CD4-positive, alpha-beta T cell treated with Interferon alpha-2 for 1 hour (primary cell): ENCODE measurements around the gene TBC1D19.

Source experiments
- DNase-seq, 2 donors: peaks; one replicate each; pipeline ENCODE4 v3.0.0-alpha.2; 2020 to 2022

The TBC1D19 gene

DNA sequence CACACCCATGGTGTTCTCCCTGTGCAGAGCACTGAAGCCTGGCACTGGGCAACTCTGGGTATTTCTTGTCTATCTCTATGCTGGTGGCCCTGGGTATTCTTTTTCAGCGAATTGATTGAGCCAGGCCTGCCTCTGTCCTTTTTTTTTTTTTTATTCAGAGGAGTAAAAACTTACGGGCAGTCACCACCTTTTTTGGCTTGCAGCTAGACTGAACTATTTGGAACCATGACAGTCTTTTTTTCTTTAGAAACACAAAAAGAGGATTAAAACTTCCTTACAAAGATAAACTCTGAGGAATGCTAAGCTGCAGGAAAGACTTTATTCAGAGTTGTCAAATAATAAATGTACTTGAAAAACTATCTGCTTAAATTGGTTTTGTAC, 157.6 kb downstream of the TBC1D19 start:
- DNase-seq: no peak

DNA sequence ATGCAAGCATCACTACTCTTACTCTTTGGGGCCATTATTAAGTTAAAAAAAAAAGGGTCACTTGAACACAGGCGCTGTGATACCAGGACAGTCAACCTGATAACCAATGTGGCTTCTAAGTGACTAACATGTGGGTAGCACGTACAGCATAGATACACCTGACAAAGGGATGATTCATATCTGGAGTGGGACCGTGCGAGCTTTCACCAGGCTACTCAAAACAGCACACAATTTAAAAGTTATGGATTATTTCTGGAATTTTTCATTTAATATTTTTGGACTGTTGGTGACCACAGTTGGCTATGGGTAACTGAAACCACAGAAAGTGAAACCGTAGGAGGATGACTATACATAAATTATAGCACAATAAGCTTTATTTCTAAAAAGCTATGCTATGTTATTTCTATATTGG, 162.9 kb downstream of the TBC1D19 start:
- no peak for DNase-seq

DNA sequence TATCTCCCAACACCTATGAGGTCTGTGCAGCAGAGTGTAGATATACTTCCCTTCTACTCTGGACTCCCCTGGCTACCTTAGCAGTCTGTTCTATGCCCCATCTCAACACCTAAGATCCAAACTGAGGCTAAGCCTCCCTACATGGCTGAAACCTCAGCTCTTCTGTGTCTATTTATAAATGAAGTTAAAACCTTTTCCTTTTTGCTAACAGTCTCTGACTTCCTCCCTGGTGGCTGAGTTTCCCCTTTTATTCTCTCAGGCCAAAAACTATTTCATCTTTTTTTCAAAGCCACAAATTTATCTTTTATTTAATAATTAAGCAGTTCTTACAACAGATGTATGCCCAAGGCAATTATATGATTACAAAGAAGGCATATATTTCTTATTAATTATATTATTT, 164.9 kb downstream of the TBC1D19 start:
- no peak for DNase-seq

DNA sequence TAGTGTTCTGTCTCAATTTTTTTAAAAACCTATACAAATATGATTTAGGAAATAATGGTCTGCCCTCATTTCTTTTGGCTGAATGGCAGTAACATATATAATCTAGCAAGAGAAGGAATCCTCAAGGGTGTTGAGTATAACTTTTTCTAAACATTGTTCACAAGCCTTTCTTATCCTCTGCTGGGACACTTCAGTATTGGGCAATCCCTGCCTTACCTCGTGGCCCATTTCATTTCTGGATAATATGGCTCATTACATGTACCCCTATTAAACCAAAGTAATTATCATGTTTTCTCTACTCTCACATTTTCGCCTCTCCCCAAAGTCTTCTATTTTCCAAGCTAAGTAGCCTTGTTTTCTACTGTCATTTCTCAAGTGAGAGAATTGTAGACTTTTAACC, 166.0 kb downstream of the TBC1D19 start:
- no peak for DNase-seq

DNA sequence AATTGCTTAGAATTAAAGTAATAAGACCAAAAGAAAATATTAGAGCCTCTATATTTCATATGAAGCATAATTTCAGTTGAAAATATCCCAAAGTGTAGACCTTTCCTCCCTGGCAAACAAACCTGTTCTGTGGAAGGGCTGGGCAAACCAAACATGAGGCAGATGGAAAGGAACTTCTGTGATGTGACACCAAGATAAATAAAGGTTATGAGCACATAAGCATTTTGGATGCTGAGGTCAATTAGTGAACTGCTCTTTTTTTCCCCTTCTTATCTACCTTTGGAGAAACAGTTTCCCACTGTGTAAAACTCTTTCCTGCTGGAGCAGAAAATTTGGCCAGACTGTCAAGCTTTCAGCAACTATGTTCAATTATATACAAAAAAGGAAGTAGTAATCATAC, 167.1 kb downstream of the TBC1D19 start:
- no peak for DNase-seq

DNA sequence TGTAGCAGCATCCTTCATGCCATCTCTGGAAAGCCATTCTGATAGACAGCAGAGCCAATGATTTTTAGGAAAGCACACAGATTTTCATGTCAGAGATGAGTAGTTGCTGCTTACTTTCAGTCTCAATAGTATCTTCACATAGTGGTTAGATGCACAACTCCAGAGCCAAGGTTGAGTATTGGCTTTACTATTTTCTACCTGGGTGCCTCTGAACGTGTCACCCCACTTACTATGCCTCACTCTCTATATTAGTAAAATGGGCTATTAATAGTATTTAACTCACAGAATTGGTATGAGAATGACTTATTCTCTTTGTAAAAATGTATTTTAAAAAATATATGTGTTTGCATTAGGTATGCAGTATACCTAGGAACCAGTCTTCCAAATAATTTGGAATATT, 168.0 kb downstream of the TBC1D19 start:
- no peak for DNase-seq

DNA sequence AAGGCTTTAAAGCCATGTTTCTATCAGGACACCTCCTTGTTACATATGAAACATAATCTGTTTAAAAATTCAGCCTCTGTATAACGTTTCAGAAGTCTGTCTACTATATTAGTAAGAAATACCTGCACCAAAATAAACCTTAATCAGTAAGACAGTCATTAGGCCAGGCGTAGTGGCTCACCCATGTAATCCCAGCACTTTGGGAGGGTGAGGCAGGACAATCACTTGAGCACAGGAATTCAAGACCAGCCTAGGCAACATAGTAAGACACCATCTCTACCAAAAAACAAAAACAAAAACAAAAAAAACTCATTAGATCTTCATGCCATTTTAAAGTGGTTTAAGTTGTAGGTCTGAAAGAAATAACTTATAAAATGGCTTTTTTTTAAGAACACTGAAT, 169.3 kb downstream of the TBC1D19 start:
- DNase-seq: no peak

DNA sequence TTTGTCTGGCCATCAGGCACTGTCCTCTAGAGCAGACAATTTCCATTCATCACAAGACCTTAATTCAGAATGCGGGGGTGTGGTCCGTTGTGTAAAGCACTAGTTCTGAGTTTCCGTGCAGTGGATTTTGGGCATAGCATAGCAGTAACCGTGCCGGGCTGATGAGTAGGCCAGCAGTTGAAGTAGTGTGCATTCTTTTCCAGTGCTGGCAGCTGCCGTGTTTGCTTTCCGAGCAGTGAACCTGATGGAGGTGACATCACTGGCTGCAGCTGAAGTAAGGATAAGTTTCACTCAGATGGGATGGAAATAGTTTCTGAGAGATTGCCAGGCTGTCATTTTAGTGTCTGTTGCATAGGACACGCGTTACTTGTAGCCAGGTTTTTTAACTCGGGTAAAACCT, 169.7 kb downstream of the TBC1D19 start:
- DNase-seq: no peak

DNA sequence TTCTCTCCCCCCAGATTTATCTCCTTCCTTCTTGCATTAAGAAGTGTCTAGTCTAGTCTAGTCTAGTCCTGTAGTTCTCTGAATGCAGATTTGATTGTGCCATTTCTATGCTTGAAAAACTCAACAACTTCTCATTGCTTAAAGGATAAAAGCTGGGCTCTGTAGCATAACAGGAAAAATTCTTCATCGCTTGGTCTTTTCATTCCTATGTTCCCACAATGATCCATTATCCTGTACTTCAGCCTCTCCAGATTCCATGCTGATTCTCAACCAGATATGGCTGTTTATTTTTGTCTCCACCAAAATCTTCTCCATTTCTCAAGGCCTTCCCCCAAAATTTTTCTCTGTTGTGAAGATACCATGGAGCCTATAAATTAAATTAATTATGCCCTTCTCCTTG, 173.9 kb downstream of the TBC1D19 start:
- DNase-seq: no peak

DNA sequence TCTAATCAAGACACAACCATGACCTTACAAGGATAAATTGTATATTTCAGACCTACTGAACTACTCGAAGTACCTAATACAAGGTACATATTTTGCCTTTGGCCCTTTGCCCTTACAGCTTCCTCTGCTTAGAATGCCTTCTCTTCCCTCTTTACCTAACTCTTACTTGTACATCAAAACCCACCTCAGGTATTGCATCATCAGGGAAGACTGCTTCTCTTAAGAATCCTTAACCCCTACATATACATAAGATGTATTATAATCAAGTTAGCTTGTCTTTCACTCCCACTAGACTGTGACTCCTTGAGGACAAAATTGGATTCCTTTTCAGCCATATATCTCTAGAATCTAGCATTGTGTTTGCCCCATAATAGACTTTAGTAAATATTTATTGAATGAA, 175.0 kb downstream of the TBC1D19 start:
- DNase-seq: no peak

DNA sequence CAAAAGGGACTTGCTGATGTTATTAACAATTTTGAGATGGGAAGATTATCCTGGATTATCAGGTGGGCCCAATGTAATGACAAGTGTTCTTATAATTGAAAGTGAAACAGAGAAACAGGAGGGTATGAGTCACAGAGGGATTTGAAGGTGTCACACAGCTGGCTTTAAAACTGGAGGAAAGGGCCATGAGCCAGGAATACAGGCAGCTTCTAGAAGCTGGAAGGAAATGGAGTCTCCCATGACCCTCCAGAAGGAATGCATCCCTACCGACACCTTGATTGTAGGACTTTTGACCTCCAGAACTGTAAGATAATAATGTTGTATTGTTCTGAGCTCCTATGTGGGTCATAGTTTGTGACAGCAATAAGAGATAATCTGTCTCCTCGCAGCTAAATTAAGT, 178.8 kb downstream of the TBC1D19 start:
- no peak for DNase-seq

DNA sequence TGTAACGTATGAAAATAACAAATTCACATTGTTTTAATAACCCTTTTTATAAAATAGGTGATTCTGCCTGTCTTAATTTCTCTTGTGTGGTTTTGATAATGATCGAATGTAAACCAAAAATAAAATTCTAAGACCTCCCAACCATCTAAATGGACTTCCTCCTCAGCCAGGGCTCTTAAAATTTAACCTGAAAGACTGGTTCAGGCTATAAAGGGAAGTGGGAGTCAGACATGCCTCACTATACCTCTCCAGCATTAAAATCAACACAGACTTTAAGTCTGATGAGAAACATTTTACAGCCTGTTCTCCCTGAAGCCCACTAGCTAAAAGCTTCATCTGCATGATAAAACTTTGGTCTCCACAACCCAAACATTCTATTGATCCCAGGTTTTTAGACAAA, 179.2 kb downstream of the TBC1D19 start:
- no peak for DNase-seq

DNA sequence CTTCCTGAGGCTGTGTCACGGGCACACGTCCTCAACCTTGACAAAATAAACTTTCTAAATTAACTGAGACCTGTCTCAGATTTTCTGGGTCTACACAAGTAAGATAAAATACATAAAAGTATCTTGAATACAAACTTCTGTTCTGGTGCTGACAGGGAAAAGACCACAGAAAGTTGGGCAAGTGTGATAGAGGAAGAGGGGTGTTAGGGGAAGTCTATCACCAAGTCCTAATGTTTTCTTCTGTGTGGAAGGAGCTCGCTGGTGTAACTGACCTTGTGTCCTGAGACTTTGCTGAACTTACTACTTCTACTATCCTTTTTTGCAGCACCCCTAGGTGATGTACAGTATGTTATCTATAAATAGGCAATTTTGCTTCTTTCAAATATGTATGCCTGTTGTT, 179.8 kb downstream of the TBC1D19 start:
- DNase-seq: no peak

DNA sequence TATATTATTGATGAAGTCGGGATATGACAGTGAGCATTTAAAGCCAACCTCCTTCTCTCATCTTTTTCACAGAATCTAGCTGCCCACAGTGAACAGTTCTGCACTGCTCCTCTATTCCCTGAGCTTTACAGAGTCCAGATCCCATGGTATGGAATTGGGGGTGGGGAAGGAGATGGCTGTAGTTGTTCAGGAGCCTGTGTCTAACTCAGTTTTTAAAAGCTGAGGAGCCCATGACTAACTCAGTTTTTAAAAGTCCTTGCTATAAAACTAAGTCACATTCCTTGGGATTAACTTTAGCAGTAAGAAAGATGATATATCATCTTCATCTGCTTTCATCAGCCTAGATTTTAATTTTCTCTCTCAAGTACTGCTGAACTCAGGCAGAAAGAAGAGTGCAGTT, 180.3 kb downstream of the TBC1D19 start:
- no peak for DNase-seq

DNA sequence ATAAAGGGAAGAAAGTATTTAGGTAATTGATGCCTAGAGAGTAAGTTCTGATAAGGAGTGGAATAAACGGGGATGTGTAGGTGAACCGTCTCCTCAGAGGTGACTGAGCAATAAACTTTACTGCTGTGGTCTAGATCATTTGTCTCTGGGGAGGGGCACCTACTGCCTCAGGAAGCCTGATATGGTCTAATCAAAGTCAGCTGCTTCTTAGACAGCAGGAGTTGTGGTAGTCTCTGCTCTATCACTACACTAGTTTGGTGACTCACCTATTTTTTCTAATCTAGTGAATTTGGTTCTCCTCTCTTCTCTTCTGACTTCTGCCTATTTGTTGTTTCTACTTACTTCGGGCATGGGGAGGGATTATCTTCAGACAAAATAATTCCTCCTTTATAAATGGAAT, 181.6 kb downstream of the TBC1D19 start:
- DNase-seq: no peak

DNA sequence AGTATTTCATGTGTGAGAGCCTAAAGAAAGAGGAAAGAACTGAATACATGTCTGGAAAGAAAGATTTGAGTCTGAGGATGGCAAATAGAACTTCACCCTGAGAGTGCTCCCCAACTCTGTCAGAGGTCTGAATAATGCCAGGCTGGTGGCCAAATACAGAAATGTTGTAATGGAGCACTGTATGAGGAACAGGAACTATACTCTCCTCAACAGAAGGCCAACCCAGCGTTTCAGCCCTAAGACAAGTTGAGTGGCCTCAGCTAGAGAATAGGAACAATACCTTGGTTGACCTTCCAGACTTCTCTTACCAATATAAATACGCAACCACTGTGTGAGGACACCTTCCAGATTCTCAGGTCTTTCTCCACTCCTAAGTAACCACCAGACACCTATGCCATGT, 182.3 kb downstream of the TBC1D19 start:
- DNase-seq: no peak

DNA sequence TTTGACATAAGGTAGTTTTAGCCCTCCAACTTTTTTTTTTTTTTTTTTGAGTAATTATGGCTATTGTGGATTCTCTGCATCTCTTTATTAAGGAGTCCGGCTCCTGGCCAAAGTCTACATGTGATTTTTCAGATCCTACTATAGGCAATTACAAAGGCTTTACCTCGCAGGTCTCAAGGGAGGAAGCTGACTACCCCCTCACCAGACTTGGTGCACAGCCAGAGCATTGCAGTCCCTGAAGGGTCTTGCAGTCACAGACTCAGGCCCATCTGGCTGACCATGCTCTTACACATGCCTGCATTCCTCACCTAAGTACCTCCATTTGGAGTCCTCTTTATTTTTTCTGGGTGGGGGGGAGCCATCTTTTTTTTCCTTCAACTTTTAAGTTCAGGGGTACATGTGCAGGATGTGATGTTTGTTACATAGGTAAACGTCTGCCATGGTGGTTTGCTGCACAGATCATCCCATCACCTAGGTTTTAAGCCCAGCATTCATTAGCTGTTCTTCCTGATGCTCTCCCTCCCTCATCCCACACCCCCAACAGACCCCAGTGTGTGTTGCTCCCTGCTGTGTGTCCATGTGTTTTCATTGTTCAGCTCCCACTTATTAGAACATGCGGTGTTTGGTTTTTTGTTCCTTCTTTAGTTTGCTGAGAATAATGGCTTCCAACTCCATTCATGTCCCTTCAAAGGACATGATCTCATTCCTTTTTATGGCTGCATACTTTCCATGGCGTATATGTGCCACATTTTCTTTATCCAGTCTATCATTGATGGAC, 188.4 kb downstream of the TBC1D19 start:
- no peak for DNase-seq

DNA sequence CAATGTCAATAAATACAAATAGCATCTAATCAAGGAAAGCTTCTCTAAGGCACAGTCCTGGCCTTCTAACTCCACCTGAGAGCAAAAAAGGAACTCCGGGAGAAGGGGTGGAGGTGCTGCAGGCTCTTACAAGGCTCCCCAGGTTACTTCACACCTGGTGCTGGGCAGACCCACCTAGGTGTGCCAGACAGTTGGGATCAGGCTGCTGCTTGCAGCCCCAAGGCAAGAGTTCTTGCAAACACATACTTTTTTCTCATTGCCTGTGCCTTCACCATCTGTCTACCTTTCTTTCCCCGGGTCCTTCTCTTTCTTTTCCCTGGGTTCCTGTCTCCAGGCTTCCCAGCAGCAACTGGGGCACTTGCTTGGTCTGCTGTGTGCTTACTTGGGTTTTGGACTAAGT, 195.3 kb downstream of the TBC1D19 start:
- no peak for DNase-seq

DNA sequence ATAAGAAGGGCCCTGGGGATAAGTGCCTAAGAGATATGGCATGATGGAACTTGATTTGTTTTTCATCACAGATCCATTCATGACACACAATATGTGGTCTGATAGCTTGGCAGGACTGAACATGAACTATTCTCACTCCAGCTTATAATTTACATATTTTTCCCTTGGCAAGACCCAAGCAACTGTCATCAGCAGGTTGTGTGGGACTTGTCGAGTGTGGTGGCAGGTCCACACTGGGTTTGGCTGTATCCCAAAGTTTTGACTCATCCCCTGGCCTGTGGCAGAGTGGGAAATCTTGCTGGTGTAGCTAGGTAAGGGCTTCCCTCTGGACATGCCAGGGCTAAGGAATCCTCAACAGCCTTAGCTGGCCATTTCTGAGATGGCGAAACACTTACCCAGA, 195.8 kb downstream of the TBC1D19 start:
- no peak for DNase-seq

DNA sequence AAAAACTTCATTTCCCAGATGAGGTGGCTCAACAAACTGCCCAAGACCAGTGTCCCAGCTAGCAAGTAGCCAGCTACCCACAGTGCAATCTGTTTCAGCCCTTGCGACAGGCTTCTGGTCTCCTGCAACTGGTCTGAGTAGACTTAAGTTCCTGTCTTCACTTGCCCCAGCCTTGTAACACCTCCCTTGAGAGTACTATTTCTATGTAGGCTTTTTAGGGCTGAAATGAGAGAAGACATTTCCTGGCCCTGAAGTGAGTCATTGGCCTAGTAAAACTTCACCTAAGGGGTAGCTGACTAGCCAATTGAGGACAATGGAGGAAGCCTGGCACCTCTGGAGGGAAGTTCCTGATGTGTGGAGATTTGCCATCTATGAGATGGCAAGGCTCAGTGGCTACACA, 196.7 kb downstream of the TBC1D19 start:
- DNase-seq: no peak

DNA sequence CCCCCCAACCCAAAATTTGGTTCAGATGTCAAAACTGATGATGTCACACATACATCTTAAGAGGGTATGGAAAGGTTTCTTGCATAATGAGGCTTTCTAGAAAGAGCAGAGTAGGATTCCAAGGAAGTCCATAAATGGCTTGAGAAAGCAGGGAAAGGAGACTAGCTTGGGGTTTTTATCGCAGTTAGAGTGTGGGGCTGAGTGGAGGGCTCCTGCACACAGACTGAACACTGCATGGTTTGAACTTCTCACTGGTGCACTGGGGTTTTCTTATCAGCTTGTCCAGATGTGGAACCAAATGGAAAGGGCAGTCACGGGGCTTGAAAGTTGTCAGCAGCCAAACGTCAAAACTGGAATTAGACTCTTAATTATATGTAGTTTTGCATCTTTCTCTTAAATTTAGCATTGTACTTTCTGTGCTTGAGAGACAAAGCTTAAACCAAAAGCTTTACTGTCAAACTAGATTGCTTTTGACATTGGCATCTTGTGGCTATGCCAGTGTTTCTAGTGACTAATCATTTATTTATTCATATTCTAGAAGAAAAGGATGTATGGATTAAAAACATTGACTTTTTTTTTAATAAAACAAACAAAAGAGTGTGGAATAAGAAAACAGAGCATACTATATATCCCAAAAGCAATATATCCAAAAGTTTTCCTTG, 198.4 kb downstream of the TBC1D19 start:
- DNase-seq: no peak

DNA sequence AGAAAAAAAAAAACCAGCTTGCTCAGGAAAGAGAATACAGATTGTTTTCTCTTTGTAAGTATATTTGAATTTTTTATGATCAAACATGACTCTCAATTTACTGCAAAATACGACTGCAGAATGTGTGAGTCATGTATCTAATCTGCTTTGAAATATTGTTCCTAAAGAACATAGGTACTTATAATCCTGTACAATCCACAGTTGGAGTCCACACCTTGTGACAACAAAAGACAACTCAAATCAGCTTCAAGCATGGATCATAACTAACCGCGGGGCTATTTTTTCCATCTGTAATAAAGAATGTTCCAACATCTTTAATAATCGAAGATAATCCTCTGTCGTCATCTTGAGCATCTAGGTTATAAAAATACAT, 198.9 kb downstream of the TBC1D19 start:
- no peak for DNase-seq

DNA sequence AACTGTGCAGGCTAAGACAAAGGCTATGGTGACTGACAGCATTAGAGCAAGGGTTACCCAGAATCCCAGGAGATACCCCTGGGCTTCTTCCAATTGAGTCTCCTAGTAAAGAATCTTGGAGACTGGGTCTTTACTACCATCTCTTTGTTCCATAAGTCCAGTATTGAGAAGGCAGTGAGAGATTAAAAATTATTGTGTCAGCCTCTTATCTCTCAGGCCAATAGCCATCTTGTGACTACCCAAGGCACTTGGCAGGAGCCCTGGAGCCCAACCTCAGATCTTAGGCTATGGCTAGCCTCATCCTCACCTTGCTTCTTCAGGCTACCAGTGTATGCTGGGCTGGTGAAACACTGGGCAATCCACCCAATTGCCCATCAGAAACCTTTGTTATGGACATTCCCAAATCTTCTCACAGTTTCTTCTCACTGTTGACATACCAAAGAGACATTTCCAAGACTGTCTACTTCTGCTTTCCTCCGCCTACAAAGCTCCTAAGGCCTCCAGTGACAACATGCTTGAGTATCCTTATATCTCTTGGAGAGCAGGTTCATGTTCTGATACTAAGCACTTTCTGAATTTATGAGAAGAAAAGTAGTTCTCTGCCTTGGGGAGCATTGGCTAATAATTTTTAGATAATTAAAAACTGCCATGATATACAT, 200.5 kb downstream of the TBC1D19 start:
- DNase-seq: no peak

DNA sequence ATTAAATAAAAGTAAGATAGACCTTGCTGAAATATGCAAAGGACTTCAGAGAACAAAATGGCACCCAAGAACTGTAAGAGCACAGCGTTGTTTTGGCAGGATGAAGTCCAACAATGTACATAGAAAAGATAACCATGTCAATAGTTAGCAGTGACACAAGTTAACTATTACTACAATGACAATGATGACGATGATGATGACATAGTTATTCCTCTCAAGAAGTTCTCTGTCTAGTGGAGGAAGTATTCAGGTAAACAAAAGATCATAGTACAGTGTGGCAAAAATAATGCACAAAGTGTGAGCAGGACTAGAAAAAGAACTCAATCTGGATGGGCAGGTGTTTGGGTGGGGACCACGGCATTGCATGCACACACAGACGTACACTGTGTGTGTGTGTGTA, 201.4 kb downstream of the TBC1D19 start:
- DNase-seq: no peak

DNA sequence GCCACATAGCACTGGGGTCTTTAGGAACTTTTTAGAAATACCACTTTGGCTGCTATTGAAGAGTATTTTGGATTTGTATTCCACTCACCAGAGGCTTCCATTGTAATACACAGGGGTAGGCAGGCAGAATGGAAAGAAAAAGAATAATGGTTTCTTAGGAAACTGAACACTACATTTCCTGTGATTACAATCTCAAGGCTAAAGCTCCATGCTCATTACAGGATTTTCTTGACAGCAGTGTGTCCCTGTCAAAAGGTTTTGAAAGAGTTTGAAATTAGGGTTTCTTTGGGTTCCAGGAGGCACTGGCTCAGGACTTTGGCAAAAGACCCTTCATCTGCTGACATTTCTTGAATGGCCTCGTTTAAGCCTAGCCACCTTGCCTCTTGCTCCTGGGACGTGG, 201.9 kb downstream of the TBC1D19 start:
- no peak for DNase-seq
